Omental fat pad (tissue), 4 donors: ENCODE data around the gene PGM5. TPM values are rescaled to one million over a fixed set of nuclear protein-coding genes. Genes with fewer than 3 reads are reported as not detected.

Experiments
- ATAC-seq: fragments of 150-250 bp; one replicate; pipeline ENCODE4 v1.9.1; 2016; ENCODE audit warnings: mild to moderate bottlenecking, moderate library complexity; ENCODE audit not compliant: low FRiP score
- DNase-seq: peaks from one replicate; pipeline ENCODE4 v3.0.0-alpha.2; 2019; ENCODE audit warnings: low spot score
- total RNA-seq, 4 donors: library from RNA; depleted of rRNA; stranded (reverse); fragments of >200 nt; gene quantifications; one replicate each; pipeline ENCODE4 v1.1.0, GENCODE V29; 2016
- TF ChIP-seq, protein P1 (sequence below), 3 donors: fragments of 450-650 bp; IDR thresholded peaks; one replicate each; pipeline ENCODE4 v1.5.1; 2016 to 2017; ENCODE audit warnings: antibody characterized with exemption in 3 of 3, mild to moderate bottlenecking in 3 of 3, moderate library complexity in 2 of 3

Gene PGM5
- total RNA-seq, 4 donors from 2014 or later, result 18.1 to 63.7 (median 26.3) TPM

DNA sequence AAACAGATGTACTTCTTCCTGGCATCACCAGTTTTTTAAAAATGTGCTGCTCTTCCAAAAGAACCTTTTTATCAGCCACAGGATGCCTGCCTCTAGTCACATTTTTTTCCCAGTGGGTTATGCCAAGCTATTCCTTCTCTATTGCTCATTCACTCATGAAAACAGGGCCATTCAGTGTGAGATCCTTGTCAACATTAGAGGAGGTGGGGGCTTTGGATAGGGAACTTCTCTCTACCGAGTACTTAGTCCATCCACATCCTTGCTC lies 181.1 kb downstream of the PGM5 start:
- ATAC-seq (no peak), DNase-seq (no peak)
- TF ChIP-seq, protein P1, sequence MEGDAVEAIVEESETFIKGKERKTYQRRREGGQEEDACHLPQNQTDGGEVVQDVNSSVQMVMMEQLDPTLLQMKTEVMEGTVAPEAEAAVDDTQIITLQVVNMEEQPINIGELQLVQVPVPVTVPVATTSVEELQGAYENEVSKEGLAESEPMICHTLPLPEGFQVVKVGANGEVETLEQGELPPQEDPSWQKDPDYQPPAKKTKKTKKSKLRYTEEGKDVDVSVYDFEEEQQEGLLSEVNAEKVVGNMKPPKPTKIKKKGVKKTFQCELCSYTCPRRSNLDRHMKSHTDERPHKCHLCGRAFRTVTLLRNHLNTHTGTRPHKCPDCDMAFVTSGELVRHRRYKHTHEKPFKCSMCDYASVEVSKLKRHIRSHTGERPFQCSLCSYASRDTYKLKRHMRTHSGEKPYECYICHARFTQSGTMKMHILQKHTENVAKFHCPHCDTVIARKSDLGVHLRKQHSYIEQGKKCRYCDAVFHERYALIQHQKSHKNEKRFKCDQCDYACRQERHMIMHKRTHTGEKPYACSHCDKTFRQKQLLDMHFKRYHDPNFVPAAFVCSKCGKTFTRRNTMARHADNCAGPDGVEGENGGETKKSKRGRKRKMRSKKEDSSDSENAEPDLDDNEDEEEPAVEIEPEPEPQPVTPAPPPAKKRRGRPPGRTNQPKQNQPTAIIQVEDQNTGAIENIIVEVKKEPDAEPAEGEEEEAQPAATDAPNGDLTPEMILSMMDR (IDR thresholded peaks at IDR 0.05), result no peak

DNA sequence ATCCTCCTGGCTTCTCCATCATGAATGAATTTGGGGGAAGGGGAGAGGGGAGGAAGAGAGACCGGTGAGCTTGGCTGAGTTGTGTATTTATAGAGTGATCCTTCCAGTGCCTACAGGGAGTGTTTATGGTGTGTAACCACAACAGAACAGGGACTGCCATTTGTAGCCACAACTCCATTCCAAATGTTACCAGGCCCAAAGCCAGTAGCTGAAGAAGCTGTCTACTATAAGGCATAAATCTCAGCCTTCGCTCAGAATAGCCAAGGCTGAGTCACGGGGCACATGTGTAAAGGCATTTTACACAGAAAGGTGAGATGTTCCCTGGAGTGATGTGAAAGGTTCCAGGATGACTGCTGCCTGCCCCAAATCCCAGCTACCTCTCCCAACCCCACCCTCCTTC lies 181.8 kb downstream of the PGM5 start:
- TF ChIP-seq, protein P1 (IDR thresholded peaks at IDR 0.05), result no peak
- ATAC-seq (no peak), DNase-seq (no peak)

DNA sequence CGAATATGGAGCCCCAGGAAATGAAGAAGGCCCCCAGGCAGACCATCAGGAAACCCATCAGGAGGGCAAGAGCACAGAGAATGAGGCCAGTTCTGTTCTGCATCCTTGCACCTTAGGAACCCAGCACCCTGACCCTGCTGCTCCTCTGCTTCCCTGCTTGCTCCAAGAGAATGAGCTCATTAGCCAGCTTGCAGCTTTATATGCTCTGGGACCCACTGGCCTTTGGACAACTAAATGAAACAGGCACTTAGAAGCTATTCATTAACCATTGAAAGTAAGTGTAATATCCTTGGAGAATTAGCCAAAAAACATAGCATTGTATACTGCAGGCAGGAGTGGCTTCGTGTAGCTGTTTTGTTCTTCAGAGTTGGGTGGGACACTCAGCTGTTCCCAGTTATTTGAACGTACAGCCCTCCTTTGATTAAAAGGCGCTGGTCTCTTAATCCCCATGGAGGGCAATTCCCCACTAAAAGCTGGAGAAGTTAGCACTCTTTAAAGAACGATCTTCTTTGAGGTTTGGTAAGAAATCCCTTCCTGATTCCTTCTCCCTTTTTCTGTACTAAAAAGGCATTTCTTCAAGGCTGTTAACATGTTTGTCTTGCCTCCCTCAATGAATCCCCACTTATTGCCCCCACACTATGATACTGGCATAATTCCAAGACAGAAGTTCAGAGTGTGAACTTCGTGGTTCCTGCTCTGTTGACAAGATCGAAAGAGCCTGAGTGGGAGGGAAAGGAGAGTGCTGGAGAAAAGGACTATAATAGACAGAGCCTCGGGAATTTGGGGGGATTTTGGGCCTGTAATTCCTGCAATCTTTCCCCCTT lies 184.5 kb downstream of the PGM5 start, which contains the start of gene TMEM252:
TSS of gene TMEM252 (minus strand) at position 172 of the 824 bp plus-strand sequence. CDS start at position 103, 69 bp downstream.
- TF ChIP-seq, protein P1 (IDR thresholded peaks at IDR 0.05), result no peak
- DNase-seq (no peak), ATAC-seq (no peak)

DNA sequence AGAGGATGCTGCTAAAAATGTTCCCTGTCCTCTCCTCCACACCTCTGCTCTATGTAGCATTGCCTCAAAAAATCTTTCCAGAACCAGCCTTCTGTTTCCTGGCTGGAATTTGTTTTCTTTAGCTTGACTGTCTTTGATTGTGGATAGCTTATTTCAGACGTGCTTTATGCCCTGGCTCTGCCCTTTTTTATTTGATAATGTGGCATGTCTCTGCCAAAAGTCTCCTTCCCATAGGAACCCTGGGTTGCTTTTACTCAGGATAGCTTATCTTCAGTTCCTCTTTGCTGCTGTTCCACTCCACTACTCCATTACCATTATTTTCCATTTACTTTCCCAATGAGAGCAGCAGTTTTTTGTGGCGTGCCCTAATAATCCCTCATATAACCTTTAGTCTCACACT lies 185.2 kb downstream of the PGM5 start:
- no peak for DNase-seq
- TF ChIP-seq, protein P1 (IDR thresholded peaks at IDR 0.05), result no peak
- ATAC-seq, result no peak

DNA sequence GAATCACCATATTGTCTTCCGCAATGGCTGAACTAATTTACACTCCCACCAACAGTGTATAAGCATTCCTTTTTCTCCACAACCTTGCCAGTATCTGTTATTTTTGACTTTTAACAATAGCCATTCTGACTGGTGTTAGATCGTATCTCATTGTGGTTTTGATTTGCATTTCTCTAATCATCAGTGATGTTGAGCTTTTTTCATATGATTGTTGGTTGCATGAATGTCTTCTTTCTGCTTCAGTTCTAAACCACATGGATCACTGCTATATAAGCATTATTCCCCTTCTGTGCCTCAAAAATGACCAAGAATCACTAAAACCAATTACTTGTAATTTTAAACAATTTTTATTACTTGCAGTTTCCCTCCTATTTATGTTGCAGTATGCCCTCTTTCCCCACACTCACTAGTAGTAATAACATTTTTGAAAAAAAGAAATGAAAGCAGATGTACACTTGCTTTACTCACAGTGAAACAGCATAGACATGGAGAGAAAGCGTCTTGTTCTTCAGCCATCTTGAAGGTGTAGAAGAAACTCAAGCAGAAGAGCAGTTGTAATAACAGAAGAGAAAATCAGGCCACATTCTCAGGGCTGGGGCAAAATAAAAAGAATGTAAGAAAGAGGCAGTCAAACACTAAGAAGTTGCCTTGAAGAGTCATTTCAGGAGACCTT lies 188.8 kb downstream of the PGM5 start:
- TF ChIP-seq, protein P1 (IDR thresholded peaks at IDR 0.05), result no peak

DNA sequence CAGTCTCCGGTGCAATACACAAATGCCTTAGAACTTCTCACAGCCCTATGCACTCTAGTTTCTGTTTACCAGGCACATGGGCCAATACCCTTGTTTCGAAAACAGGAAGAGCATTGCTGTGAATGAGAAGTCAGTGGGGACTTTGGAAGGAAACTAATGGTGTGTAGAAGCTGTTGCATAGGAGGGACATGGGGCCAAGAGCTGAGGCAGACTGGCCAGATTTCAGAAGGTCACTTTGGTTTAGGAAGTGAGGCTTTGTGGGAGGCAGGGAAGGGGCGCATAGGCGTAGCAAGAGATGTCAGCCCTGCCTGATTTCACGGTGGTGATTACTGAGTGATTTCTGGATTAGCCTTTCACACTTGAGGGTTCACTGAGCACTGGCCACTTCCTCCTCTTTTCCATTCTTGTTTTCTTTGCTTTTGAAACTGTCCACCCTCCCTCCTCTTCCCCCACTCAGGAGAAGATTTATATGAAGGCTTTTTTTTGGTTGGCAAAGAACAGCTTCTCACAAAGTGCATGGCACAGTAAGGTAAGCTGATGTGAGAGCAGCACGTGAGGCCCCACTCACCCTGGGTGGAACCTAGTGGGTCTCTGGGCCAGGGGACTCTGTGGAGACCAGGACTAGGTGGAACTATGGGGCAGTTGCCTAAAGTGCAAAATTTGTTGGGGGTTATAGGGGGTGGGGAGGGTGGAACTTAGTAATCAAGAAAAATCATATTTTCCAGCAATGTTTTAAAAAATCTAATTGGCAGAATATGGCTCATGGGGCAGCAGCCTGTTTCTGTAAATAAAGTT lies 190.4 kb downstream of the PGM5 start:
- no peak for DNase-seq
- TF ChIP-seq, protein P1 (IDR thresholded peaks at IDR 0.05), result no peak
- no peak for ATAC-seq

More for the DNA sequence above, 188.8 kb downstream of the PGM5 start:
- ATAC-seq (no peak), DNase-seq (no peak)
